HepG2 (cell line): ENCODE results near the gene CTDSP2. TPM values are rescaled to one million over a fixed set of nuclear protein-coding genes. Genes with fewer than 3 reads are reported as not detected.
A peak's percentile ranks its signal among the peaks of the same experiment; 100 is the strongest.

Source experiments
- ASH2L ChIP-seq: fragments of 300-600, 200-600 bp; sonication (generic); IDR thresholded peaks from 2 replicates; pipeline ENCODE4 v1.7.0; 2017; ENCODE audit warnings: low read depth, mild to moderate bottlenecking, moderate library complexity, mixed read lengths, low read length; ENCODE audit not compliant: insufficient read length
- ATAD3A ChIP-seq: sonication (generic); formaldehyde crosslinking; IDR thresholded peaks from 2 replicates; pipeline ENCODE4 v1.4.0; 2020; ENCODE audit warnings: missing genetic modification reagents
- ERF ChIP-seq: IDR thresholded peaks from 2 replicates; pipeline ENCODE4 v1.6.1; 2018; ENCODE audit warnings: missing biosample characterization, missing genetic modification reagents
- FIP1L1 ChIP-seq: fragments of 200-400 bp; formaldehyde crosslinking; IDR thresholded peaks from 2 replicates; pipeline ENCODE4 v1.6.1; 2018; ENCODE audit warnings: low read depth, mild to moderate bottlenecking, low read length, moderate library complexity, borderline replicate concordance; ENCODE audit not compliant: insufficient read depth
- GATAD1 ChIP-seq: IDR thresholded peaks from 2 replicates; pipeline ENCODE4 v1.6.1; 2016; ENCODE audit warnings: missing genetic modification reagents, missing compliant biosample characterization
- HMG20A ChIP-seq: IDR thresholded peaks from 2 replicates; pipeline ENCODE4 v1.6.1; 2016; ENCODE audit warnings: borderline replicate concordance
- HNF4A ChIP-seq: sonication (generic); formaldehyde crosslinking; IDR thresholded peaks from 2 replicates; pipeline ENCODE4 v1.4.0; 2020; ENCODE audit warnings: missing genetic modification reagents
- HOXA3 ChIP-seq: sonication (generic); formaldehyde crosslinking; IDR thresholded peaks from 2 replicates; pipeline ENCODE4 v1.5.0; 2020; ENCODE audit warnings: missing genetic modification reagents
- IRF2 ChIP-seq: IDR thresholded peaks from 2 replicates; pipeline ENCODE4 v1.6.1; 2018; ENCODE audit warnings: missing genetic modification reagents, missing compliant biosample characterization
- IRX3 ChIP-seq: sonication (generic); formaldehyde crosslinking; IDR thresholded peaks from 2 replicates; pipeline ENCODE4 v1.8.1; 2023; ENCODE audit warnings: mild to moderate bottlenecking, low read depth, missing genetic modification reagents, borderline replicate concordance
- NR1H2 ChIP-seq: sonication (generic); formaldehyde crosslinking; IDR thresholded peaks from 2 replicates; pipeline ENCODE4 v1.8.1; 2022; ENCODE audit warnings: low read depth, missing genetic modification reagents, borderline replicate concordance
- SOX13 ChIP-seq, 3 experiments: fragments of 450-650 bp in 1 of 3; sonication (generic) in 1 of 3; formaldehyde crosslinking in 1 of 3; IDR thresholded peaks in 2 of 3; conservative IDR thresholded peaks in 1 of 3; 2 replicates each; pipeline versions ENCODE4 v1.5.0 to v1.6.1; 2016 to 2020; ENCODE audit warnings: antibody characterized with exemption in 1 of 3, mild to moderate bottlenecking in 1 of 3, missing compliant biosample characterization in 1 of 3, missing genetic modification reagents in 1 of 3, moderate library complexity in 1 of 3
- SP5 ChIP-seq: IDR thresholded peaks from 2 replicates; pipeline ENCODE4 v1.6.1; 2016; ENCODE audit warnings: low read depth, borderline replicate concordance
- SYNCRIP ChIP-seq: fragments of 200-400 bp; formaldehyde crosslinking; IDR thresholded peaks from 2 replicates; pipeline ENCODE4 v1.6.1; 2018; ENCODE audit warnings: mild to moderate bottlenecking, low read depth, low read length; ENCODE audit not compliant: insufficient read depth
- TARDBP ChIP-seq: sonication (generic); formaldehyde crosslinking; IDR thresholded peaks from 2 replicates; pipeline ENCODE4 v1.8.0; 2022; ENCODE audit warnings: mild to moderate bottlenecking, missing genetic modification reagents
- U2AF1 ChIP-seq: fragments of 200-400 bp; formaldehyde crosslinking; optimal IDR thresholded peaks from 2 replicates; pipeline ENCODE3; 2017; ENCODE audit warnings: mild to moderate bottlenecking, low read depth, low read length
- ZMYM3 ChIP-seq: sonication (generic); formaldehyde crosslinking; IDR thresholded peaks from 2 replicates; pipeline ENCODE4 v1.5.1; 2020; ENCODE audit warnings: mild to moderate bottlenecking, missing genetic modification reagents
- ZNF121 ChIP-seq: sonication (generic); formaldehyde crosslinking; IDR thresholded peaks from 2 replicates; pipeline ENCODE4 v1.5.0; 2020; ENCODE audit warnings: mild to moderate bottlenecking, missing genetic modification reagents
- ZNF205 ChIP-seq: IDR thresholded peaks from 2 replicates; pipeline ENCODE4 v1.6.1; 2018; ENCODE audit warnings: missing biosample characterization, missing genetic modification reagents
- polyA plus RNA-seq, 8 experiments: library from polyadenylated mRNA; depleted of rRNA in 3 of 8; stranded (reverse) in 7 of 8; unstranded in 1 of 8; fragments of >200 nt; fragmentation: Illumina TruSeq in 4 of 8; extraction: Trizol in 4 of 8; gene quantifications; 2 replicates each; pipeline versions ENCODE4 v1.2.1 to v1.2.3, GENCODE V29; 2011 to 2016; ENCODE audit warnings: low read depth in 4 of 8, missing spikeins in 1 of 8, mixed read lengths in 1 of 8; ENCODE audit not compliant: insufficient read depth in 1 of 8
- total RNA-seq, 5 experiments: library from RNA; depleted of rRNA; stranded (reverse); fragments of >200 nt; fragmentation: Illumina TruSeq; extraction: Trizol; gene quantifications; 2 replicates each; pipeline ENCODE4 v1.2.3, GENCODE V29; 2016; ENCODE audit warnings: low read depth in 1 of 5
- TF ChIP-seq, protein P1 (sequence below): sonication (generic); formaldehyde crosslinking; IDR thresholded peaks from 2 replicates; pipeline ENCODE4 v1.5.0; 2020; ENCODE audit warnings: missing genetic modification reagents
- TF ChIP-seq, protein P2 (sequence below): sonication (generic); formaldehyde crosslinking; conservative IDR thresholded peaks from 2 replicates; pipeline ENCODE4 v1.4.0; 2020; ENCODE audit warnings: missing genetic modification reagents
- TF ChIP-seq, protein P3 (sequence below): IDR thresholded peaks from 2 replicates; pipeline ENCODE4 v1.4.0; 2020; ENCODE audit warnings: mild to moderate bottlenecking, missing genetic modification reagents

The CTDSP2 gene
- total and polyA plus RNA-seq, 2 of the 13 experiments (the other 11 are each of a cell fraction or from before 2014, with no cell fraction given) = 38.1 to 82.5 TPM

DNA sequence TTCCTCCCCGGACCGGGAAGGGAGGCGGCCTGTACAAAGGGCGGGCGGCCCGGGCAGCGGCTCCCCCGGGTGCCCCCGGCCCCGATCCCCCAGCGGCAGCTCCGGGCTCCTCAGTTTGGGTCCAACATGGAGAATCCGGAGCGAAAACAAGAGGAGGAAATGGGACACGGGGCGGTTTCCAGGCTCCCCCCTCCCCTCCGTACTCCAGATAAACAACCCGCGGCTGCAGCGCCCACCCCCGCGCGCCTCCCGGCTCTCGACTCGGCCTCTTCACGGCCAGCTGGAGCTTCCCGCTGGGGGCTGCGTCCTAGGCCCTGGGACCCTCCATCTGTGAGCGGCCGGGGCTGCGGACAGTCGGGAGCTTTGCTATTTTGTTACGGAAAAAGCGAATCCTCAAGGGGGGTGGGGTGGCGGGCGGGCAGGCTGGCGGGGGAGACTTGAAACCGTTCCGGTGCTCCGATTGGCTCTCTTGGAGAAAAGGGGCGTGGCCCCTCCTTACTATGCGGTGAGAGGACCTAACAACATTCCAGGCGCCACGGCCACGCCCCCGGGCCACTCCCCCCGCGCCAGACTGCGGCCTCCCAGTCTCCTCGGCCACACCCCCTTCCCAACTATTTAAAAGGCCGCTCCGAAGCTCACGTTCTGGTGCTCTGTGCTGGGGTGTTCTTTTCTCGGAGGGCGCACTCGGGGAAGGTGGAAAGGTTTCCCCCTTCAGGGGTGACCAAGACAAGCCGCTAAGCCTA, at the start of gene CTDSP2 (continued):
- TF ChIP-seq, protein P1, sequence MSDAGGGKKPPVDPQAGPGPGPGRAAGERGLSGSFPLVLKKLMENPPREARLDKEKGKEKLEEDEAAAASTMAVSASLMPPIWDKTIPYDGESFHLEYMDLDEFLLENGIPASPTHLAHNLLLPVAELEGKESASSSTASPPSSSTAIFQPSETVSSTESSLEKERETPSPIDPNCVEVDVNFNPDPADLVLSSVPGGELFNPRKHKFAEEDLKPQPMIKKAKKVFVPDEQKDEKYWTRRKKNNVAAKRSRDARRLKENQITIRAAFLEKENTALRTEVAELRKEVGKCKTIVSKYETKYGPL (CRISPR knock-in tag) = no peak
- TF ChIP-seq SYNCRIP (no peak), ASH2L (peak; percentile 86), TARDBP (CRISPR knock-in tag) (peak; percentile 37; the same call in 1 of the 2 replicates), SOX13 (IDR thresholded peaks at IDR 0.05) (no peak), SOX13 (CRISPR knock-in tag; conservative IDR thresholded peaks at IDR 0.05 in 1 of 2, IDR thresholded peaks at IDR 0.05 in 1 of 2) (0 out of 4 replicates have a peak, but pooled peaks of 1 of the 2 experiments have one; percentile 3), FIP1L1 (no peak), ZMYM3 (peak; percentile 55; the same call in 1 of the 2 replicates), ZNF205 (CRISPR knock-in tag) (no peak), GATAD1 (CRISPR knock-in tag) (no peak), HMG20A (CRISPR knock-in tag) (no peak), ERF (CRISPR knock-in tag) (no peak), HOXA3 (CRISPR knock-in tag) (peak; percentile 22), IRF2 (no peak), NR1H2 (no peak), ZNF121 (CRISPR knock-in tag) (0 out of 2 replicates have a peak, but pooled peaks have one; percentile 9), IRX3 (CRISPR knock-in tag) (peak; percentile 25; the same call in 1 of the 2 replicates), ATAD3A (CRISPR knock-in tag) (no peak), SP5 (peak; percentile 86), HNF4A (CRISPR knock-in tag) (no peak), U2AF1 (no peak)
- TF ChIP-seq, protein P2, sequence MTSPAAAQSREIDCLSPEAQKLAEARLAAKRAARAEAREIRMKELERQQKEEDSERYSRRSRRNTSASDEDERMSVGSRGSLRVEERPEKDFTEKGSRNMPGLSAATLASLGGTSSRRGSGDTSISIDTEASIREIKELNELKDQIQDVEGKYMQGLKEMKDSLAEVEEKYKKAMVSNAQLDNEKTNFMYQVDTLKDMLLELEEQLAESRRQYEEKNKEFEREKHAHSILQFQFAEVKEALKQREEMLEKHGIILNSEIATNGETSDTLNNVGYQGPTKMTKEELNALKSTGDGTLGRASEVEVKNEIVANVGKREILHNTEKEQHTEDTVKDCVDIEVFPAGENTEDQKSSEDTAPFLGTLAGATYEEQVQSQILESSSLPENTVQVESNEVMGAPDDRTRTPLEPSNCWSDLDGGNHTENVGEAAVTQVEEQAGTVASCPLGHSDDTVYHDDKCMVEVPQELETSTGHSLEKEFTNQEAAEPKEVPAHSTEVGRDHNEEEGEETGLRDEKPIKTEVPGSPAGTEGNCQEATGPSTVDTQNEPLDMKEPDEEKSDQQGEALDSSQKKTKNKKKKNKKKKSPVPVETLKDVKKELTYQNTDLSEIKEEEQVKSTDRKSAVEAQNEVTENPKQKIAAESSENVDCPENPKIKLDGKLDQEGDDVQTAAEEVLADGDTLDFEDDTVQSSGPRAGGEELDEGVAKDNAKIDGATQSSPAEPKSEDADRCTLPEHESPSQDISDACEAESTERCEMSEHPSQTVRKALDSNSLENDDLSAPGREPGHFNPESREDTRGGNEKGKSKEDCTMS (CRISPR knock-in tag) = no peak
- TF ChIP-seq, protein P3, sequence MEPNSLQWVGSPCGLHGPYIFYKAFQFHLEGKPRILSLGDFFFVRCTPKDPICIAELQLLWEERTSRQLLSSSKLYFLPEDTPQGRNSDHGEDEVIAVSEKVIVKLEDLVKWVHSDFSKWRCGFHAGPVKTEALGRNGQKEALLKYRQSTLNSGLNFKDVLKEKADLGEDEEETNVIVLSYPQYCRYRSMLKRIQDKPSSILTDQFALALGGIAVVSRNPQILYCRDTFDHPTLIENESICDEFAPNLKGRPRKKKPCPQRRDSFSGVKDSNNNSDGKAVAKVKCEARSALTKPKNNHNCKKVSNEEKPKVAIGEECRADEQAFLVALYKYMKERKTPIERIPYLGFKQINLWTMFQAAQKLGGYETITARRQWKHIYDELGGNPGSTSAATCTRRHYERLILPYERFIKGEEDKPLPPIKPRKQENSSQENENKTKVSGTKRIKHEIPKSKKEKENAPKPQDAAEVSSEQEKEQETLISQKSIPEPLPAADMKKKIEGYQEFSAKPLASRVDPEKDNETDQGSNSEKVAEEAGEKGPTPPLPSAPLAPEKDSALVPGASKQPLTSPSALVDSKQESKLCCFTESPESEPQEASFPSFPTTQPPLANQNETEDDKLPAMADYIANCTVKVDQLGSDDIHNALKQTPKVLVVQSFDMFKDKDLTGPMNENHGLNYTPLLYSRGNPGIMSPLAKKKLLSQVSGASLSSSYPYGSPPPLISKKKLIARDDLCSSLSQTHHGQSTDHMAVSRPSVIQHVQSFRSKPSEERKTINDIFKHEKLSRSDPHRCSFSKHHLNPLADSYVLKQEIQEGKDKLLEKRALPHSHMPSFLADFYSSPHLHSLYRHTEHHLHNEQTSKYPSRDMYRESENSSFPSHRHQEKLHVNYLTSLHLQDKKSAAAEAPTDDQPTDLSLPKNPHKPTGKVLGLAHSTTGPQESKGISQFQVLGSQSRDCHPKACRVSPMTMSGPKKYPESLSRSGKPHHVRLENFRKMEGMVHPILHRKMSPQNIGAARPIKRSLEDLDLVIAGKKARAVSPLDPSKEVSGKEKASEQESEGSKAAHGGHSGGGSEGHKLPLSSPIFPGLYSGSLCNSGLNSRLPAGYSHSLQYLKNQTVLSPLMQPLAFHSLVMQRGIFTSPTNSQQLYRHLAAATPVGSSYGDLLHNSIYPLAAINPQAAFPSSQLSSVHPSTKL (CRISPR knock-in tag) = no peak
